ENCODE results near the gene ITGB8. TPM values are rescaled to one million over a fixed set of nuclear protein-coding genes. Genes with fewer than 3 reads are reported as not detected.

Gene ITGB8
- total and polyA plus RNA-seq, 2 of the 4 experiments (the other 2 are of a cell fraction), result 2.6 to 10.2 TPM

DNA sequence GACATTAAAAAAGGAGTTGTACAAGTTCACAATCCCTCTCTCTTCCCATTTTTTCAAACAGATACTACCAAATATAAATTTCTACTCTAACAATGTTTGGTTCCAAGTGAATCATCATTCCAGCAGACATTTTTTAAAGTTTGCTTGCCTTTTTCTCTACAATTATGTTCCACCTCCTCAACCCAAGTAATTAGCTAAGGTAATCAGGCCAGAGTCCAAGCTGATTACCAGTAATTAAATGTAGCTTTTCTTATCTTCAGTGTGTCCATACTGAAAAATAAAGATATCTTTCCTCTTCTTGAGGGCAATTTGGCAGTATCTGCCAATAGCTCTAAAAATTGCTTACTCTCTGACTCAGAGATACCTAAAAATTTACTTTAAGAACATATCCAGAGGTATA, 126.0 kb downstream of the ITGB8 start:
- Histone ChIP-seq H3K14ac (replicated peaks; ENCODE audit: low read depth, low read length) (no peak overlapping the region), H3K9me3 (ENCODE audit: control insufficient read depth, insufficient read depth, low read length) (no peaks in the 10 kb centered on the region), H3K27ac (ENCODE audit: insufficient read depth, low read length) (no peak overlapping the region), H3K27me3 (ENCODE audit: control insufficient read depth, insufficient read depth, low read length) (no peaks in the 10 kb centered on the region), H2BK15ac (ENCODE audit: low read depth, low read length) (no peak overlapping the region), H4K91ac (ENCODE audit: insufficient read depth, low read depth, low read length) (no peak overlapping the region), H4K8ac (ENCODE audit: low read depth in 2 of 2, low read length in 2 of 2) (no peak overlapping the region), H3K4me2 (ENCODE audit: low read depth, low read length) (no peak overlapping the region), H2AFZ (replicated peaks; ENCODE audit: low read length, poor library complexity) (no peak overlapping the region), H2AK9ac (replicated peaks; ENCODE audit: low read depth, low read length, poor library complexity) (no peak overlapping the region), H3K23ac (ENCODE audit: low read depth, low read length) (no peak overlapping the region), H2BK5ac (ENCODE audit: low read depth, low read length, poor library complexity, severe bottlenecking) (no peak overlapping the region), H3K4me3 (ENCODE audit: insufficient read depth, low read depth, low read length) (no peak overlapping the region), H3K36me3 (ENCODE audit: control insufficient read depth, insufficient read depth, low read length) (no peaks in the 10 kb centered on the region), H4K5ac (ENCODE audit: low read depth, low read length) (no peak overlapping the region), H2BK120ac (ENCODE audit: low read depth, low read length) (no peak overlapping the region), H3K9ac (ENCODE audit: low read depth, low read length) (no peak overlapping the region), H3K4me1 (ENCODE audit: control insufficient read depth, insufficient read depth, low read length) (no peaks in the 10 kb centered on the region), H3K18ac (ENCODE audit: low read depth, low read length) (no peak overlapping the region), H3K9me1 (ENCODE audit: insufficient read depth, low read length) (no peaks in the 10 kb centered on the region), H3K56ac (ENCODE audit: extremely low read depth, insufficient read depth, low read length) (no peak overlapping the region), H4K20me1 (ENCODE audit: insufficient read depth, low read length) (no peaks in the 10 kb centered on the region), H2BK20ac (ENCODE audit: low read depth, low read length) (no peak overlapping the region), H3K79me1 (ENCODE audit: low read depth in 1 of 2, low read length in 2 of 2) (no peaks in the 10 kb centered on the region), H2AK5ac (ENCODE audit: low read depth, low read length) (no peak overlapping the region), H3K4ac (ENCODE audit: low read depth, low read length) (no peak overlapping the region)
- dilution Hi-C loops (cut with HindIII; ENCODE audit: low sequenced_read_pairs, unreplicated experiment) (no loop called here), in situ Hi-C loops (cut with MboI; ENCODE audit: low sequenced_read_pairs) (no loop called here), intact Hi-C loops (cut with micrococcal nuclease) (no loop called here)
- no TSS peak for BruUV-seq (replicated peaks)
- no peak for TF ChIP-seq MAZ (IDR thresholded peaks at IDR 0.05; ENCODE audit: borderline replicate concordance, low read depth, low read length)
- no peak for TF ChIP-seq BHLHE40 (IDR thresholded peaks at IDR 0.05; ENCODE audit: low read depth, low read length)
- no peak for TF ChIP-seq RFX5 (IDR thresholded peaks at IDR 0.05; ENCODE audit: low read depth, low read length)
- TF ChIP-seq NFE2L2 (IDR thresholded peaks at IDR 0.05; ENCODE audit: low read depth, low read length), result no peak
- TF ChIP-seq RAD21 (IDR thresholded peaks at IDR 0.05; ENCODE audit: low read length), result no peak
- ATAC-seq (ENCODE audit: low read depth) (no peak), DNase-seq (no peak)
- ChIA-PET POLR2A (ENCODE audit: unreplicated experiment) (no interaction called here), CTCF (no interaction called here)

All from IMR-90 (cell line).